ENCODE results near the gene LRMDA. TPM values are rescaled to one million over a fixed set of nuclear protein-coding genes. Genes with fewer than 3 reads are reported as not detected.

LRMDA gene
- total RNA-seq, 4 donors from 2014 or later, result 2.2 to 7.8 (median 4.5) TPM

GRCh38 chr10:76296957-76297356 is 865.5 kb downstream of the LRMDA start:
- intact Hi-C loops (cut with DNase I; ENCODE audit: low total_unique reads), result no loop called here
- TF ChIP-seq EP300 (IDR thresholded peaks at IDR 0.05; ENCODE audit: low read depth) (no peak), CTCF (IDR thresholded peaks at IDR 0.05) (no peak), POLR2AphosphoS5 (IDR thresholded peaks at IDR 0.05) (no peak), POLR2A (IDR thresholded peaks at IDR 0.05) (no peak)
- Histone ChIP-seq H3K27ac (no peak overlapping the region), H3K4me1 (no peaks in the 10 kb centered on the region), H3K4me3 (no peak overlapping the region), H3K9me3 (no peaks in the 10 kb centered on the region), H3K27me3 (no peaks in the 10 kb centered on the region), H3K36me3 (no peaks in the 10 kb centered on the region)
- in situ Hi-C loops (cut with MboI; ENCODE audit: low pct_ligation_motif_present in 1 of 4, low pct_unique_long_range_greater_than_20kb in 1 of 4, low sequenced_read_pairs in 3 of 4), result no loop called here
- 50 to 74% methylated on average over 1 to 3 of the region's 3 CpGs for WGBS, 2 donors (ENCODE audit: low coverage in 1 of 2)
- DNase-seq, result no peak

GRCh38 chr10:76297358-76297757 is 865.9 kb downstream of the LRMDA start:
- TF ChIP-seq POLR2A (IDR thresholded peaks at IDR 0.05) (no peak), CTCF (IDR thresholded peaks at IDR 0.05) (no peak), EP300 (IDR thresholded peaks at IDR 0.05; ENCODE audit: low read depth) (no peak), POLR2AphosphoS5 (IDR thresholded peaks at IDR 0.05) (no peak)
- H3K27ac ChIP-seq, result no peak overlapping the region
- intact Hi-C loops (cut with DNase I; ENCODE audit: low total_unique reads) (no loop called here), in situ Hi-C loops (cut with MboI; ENCODE audit: low pct_ligation_motif_present in 1 of 4, low pct_unique_long_range_greater_than_20kb in 1 of 4, low sequenced_read_pairs in 3 of 4) (no loop called here)
- H3K4me1 ChIP-seq, result peaks cover 0 to 4% (median 0%) of the 10 kb centered on the region in 4 donors
- no peak overlapping the region for H3K4me3 ChIP-seq
- H3K9me3 ChIP-seq, result no peaks in the 10 kb centered on the region
- no peak for DNase-seq
- H3K27me3 ChIP-seq, result no peaks in the 10 kb centered on the region
- no peaks in the 10 kb centered on the region for H3K36me3 ChIP-seq
- 60 to 83% methylated on average over 3 to 4 of the region's 4 CpGs for WGBS, 2 donors (ENCODE audit: low coverage in 1 of 2)

- TF ChIP-seq CTCF (IDR thresholded peaks at IDR 0.05), result no peak
- TF ChIP-seq POLR2AphosphoS5 (IDR thresholded peaks at IDR 0.05), result no peak
- no peak for TF ChIP-seq POLR2A (IDR thresholded peaks at IDR 0.05)
- TF ChIP-seq EP300 (IDR thresholded peaks at IDR 0.05; ENCODE audit: low read depth), result no peak
- Histone ChIP-seq H3K27ac (no peak overlapping the region), H3K36me3 (no peaks in the 10 kb centered on the region), H3K4me1 (peaks cover 0 to 7% (median 0%) of the 10 kb centered on the region in 4 donors), H3K27me3 (no peaks in the 10 kb centered on the region), H3K4me3 (no peak overlapping the region), H3K9me3 (no peaks in the 10 kb centered on the region)
- intact Hi-C loops (cut with DNase I; ENCODE audit: low total_unique reads) (no loop called here), in situ Hi-C loops (cut with MboI; ENCODE audit: low pct_ligation_motif_present in 1 of 4, low pct_unique_long_range_greater_than_20kb in 1 of 4, low sequenced_read_pairs in 3 of 4) (no loop called here)
- DNase-seq, result no peak
- WGBS, 2 donors (ENCODE audit: low coverage in 1 of 2), result 51 to 59% methylated on average over 3 to 10 of the region's 10 CpGs
Measured at GRCh38 chr10:76297780-76298281, 866.4 kb downstream of the LRMDA start.

GRCh38 chr10:76298329-76298728 is 866.9 kb downstream of the LRMDA start:
- H3K36me3 ChIP-seq, result no peaks in the 10 kb centered on the region
- no peak for DNase-seq
- peaks cover 0 to 12% (median under 1%) of the 10 kb centered on the region in 4 donors for H3K4me1 ChIP-seq
- no peak overlapping the region for H3K4me3 ChIP-seq
- 67 to 100% methylated on average over 2 to 3 of the region's 3 CpGs for WGBS, 2 donors (ENCODE audit: low coverage in 1 of 2)
- in situ Hi-C loops (cut with MboI; ENCODE audit: low pct_ligation_motif_present in 1 of 4, low pct_unique_long_range_greater_than_20kb in 1 of 4, low sequenced_read_pairs in 3 of 4) (no loop called here), intact Hi-C loops (cut with DNase I; ENCODE audit: low total_unique reads) (no loop called here)
- no peaks in the 10 kb centered on the region for H3K27me3 ChIP-seq
- no peaks in the 10 kb centered on the region for H3K9me3 ChIP-seq
- H3K27ac ChIP-seq, result no peak overlapping the region
- TF ChIP-seq POLR2AphosphoS5 (IDR thresholded peaks at IDR 0.05) (no peak), POLR2A (IDR thresholded peaks at IDR 0.05) (no peak)

- TF ChIP-seq CTCF (IDR thresholded peaks at IDR 0.05) (no peak), EP300 (IDR thresholded peaks at IDR 0.05; ENCODE audit: low read depth) (no peak), POLR2AphosphoS5 (IDR thresholded peaks at IDR 0.05) (no peak), POLR2A (IDR thresholded peaks at IDR 0.05) (no peak)
- 81 to 93% methylated on average over 4 of the region's 4 CpGs for WGBS, 2 donors (ENCODE audit: low coverage in 1 of 2)
- H3K27me3 ChIP-seq, result no peaks in the 10 kb centered on the region
- no peaks in the 10 kb centered on the region for H3K36me3 ChIP-seq
- intact Hi-C loops (cut with DNase I; ENCODE audit: low total_unique reads), result no loop called here
- H3K4me1 ChIP-seq, result peaks cover 0 to 19% (median 2%) of the 10 kb centered on the region in 4 donors
- in situ Hi-C loops (cut with MboI; ENCODE audit: low pct_ligation_motif_present in 1 of 4, low pct_unique_long_range_greater_than_20kb in 1 of 4, low sequenced_read_pairs in 3 of 4), result no loop called here
- H3K27ac ChIP-seq, result no peak overlapping the region
- no peak overlapping the region for H3K4me3 ChIP-seq
- DNase-seq, result no peak
- no peaks in the 10 kb centered on the region for H3K9me3 ChIP-seq
Measured at GRCh38 chr10:76299501-76299900, 868.1 kb downstream of the LRMDA start.

Data from transverse colon (tissue), 4 donors.